ENCODE results near the gene CAND1. TPM values are rescaled to one million over a fixed set of nuclear protein-coding genes. Genes with fewer than 3 reads are reported as not detected.

Gene CAND1
- total and polyA plus RNA-seq, 2 experiments from 2014 or later, result 125 to 176 TPM

GRCh38 chr12:67269633-67270573 lies 745 bp downstream of the CAND1 start:
- H3K27ac ChIP-seq, result peak overlapping the region; percentile 99
- peaks cover 24% of the 10 kb centered on the region for H3K4me1 ChIP-seq (ENCODE audit: low read depth)
- no peak for TF ChIP-seq CTCF (IDR thresholded peaks at IDR 0.05; ENCODE audit: low read depth, low read length)
- peaks cover 4% of the 10 kb centered on the region for H3K36me3 ChIP-seq
- peak overlapping the region; percentile 85 for H3K4me3 ChIP-seq
- H3K9me3 ChIP-seq (ENCODE audit: low read depth), result no peaks in the 10 kb centered on the region
- H3K27me3 ChIP-seq, result no peaks in the 10 kb centered on the region
- peak; percentile 33 to 64 for DNase-seq (ENCODE audit: low read depth in 1 of 2, low spot score in 1 of 2)

GRCh38 chr12:67270622-67271021 lies 1.5 kb downstream of the CAND1 start:
- peak overlapping the region; percentile 99 for H3K27ac ChIP-seq
- no peak for DNase-seq (ENCODE audit: low read depth in 1 of 2, low spot score in 1 of 2)
- H3K4me1 ChIP-seq (ENCODE audit: low read depth), result peaks cover 28% of the 10 kb centered on the region
- no peaks in the 10 kb centered on the region for H3K27me3 ChIP-seq
- peak overlapping the region; percentile 85 for H3K4me3 ChIP-seq
- peaks cover 4% of the 10 kb centered on the region for H3K36me3 ChIP-seq
- no peaks in the 10 kb centered on the region for H3K9me3 ChIP-seq (ENCODE audit: low read depth)
- no peak for TF ChIP-seq CTCF (IDR thresholded peaks at IDR 0.05; ENCODE audit: low read depth, low read length)

GRCh38 chr12:67271976-67272375 lies 2.8 kb downstream of the CAND1 start:
- peaks cover 4% of the 10 kb centered on the region for H3K36me3 ChIP-seq
- no peaks in the 10 kb centered on the region for H3K27me3 ChIP-seq
- peaks cover 28% of the 10 kb centered on the region for H3K4me1 ChIP-seq (ENCODE audit: low read depth)
- no peak for DNase-seq (ENCODE audit: low read depth in 1 of 2, low spot score in 1 of 2)
- TF ChIP-seq CTCF (IDR thresholded peaks at IDR 0.05; ENCODE audit: low read depth, low read length), result no peak
- peak overlapping the region; percentile 99 for H3K27ac ChIP-seq
- H3K4me3 ChIP-seq, result peak overlapping the region; percentile 3
- no peaks in the 10 kb centered on the region for H3K9me3 ChIP-seq (ENCODE audit: low read depth)

GRCh38 chr12:67274186-67274585 lies 5.0 kb downstream of the CAND1 start:
- no peak for TF ChIP-seq CTCF (IDR thresholded peaks at IDR 0.05; ENCODE audit: low read depth, low read length)
- DNase-seq (ENCODE audit: low read depth in 1 of 2, low spot score in 1 of 2), result no peak
- H3K27me3 ChIP-seq, result no peaks in the 10 kb centered on the region
- peaks cover 30% of the 10 kb centered on the region for H3K4me1 ChIP-seq (ENCODE audit: low read depth)
- H3K36me3 ChIP-seq, result peaks cover 4% of the 10 kb centered on the region
- no peak overlapping the region for H3K27ac ChIP-seq
- H3K9me3 ChIP-seq (ENCODE audit: low read depth), result no peaks in the 10 kb centered on the region
- H3K4me3 ChIP-seq, result no peak overlapping the region

GRCh38 chr12:67275380-67275913 lies 6.3 kb downstream of the CAND1 start:
- no peak for TF ChIP-seq CTCF (IDR thresholded peaks at IDR 0.05; ENCODE audit: low read depth, low read length)
- Histone ChIP-seq H3K36me3 (peaks cover 4% of the 10 kb centered on the region), H3K9me3 (ENCODE audit: low read depth) (no peaks in the 10 kb centered on the region), H3K4me3 (no peak overlapping the region), H3K4me1 (ENCODE audit: low read depth) (peaks cover 39% of the 10 kb centered on the region), H3K27ac (peak overlapping the region; percentile 5), H3K27me3 (no peaks in the 10 kb centered on the region)
- DNase-seq (ENCODE audit: low read depth in 1 of 2, low spot score in 1 of 2), result no peak

All from cardiac muscle cell (in vitro differentiated cells and primary cell).